ENCODE data around the gene PARN. TPM values are rescaled to one million over a fixed set of nuclear protein-coding genes. Genes with fewer than 3 reads are reported as not detected.
"Not testable (repeated sequence)": the region's sequence is repeated elsewhere in the genome, so short reads cannot be mapped to it uniquely, and the experiment has no call there.

Gene PARN
- total RNA-seq, 4 donors from 2014 or later = 36.6 to 66.8 (median 53.5) TPM

DNA sequence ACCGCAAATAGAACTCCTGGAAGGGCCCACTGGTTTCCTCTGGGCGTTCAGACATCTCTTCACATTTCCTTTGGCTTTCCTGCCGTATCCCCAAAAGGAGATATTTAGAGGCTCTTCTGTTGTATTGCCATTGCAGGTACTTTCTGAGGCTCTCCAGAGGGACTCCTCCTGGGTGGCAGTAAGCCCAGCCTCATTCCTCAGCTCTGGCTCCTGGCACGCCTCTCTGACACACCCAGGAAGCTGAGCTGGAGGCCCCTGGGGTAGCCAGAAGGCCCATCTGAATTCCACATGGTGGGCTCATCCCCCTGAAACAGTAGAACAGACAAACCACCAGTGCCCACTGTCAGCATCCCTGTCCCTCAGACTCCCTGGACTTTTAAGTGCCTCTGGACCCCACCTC, 206.7 kb downstream of the PARN start:
- no peak overlapping the region for H3K27ac ChIP-seq
- H3K36me3 ChIP-seq = no peaks in the 10 kb centered on the region
- H3K4me3 ChIP-seq = no peak overlapping the region
- no peak for TF ChIP-seq POLR2A (IDR thresholded peaks at IDR 0.05)
- no peaks in the 10 kb centered on the region for H3K27me3 ChIP-seq
- DNase-seq = no peak
- H3K9me3 ChIP-seq = no peaks in the 10 kb centered on the region
- H3K4me1 ChIP-seq = no peaks in the 10 kb centered on the region

DNA sequence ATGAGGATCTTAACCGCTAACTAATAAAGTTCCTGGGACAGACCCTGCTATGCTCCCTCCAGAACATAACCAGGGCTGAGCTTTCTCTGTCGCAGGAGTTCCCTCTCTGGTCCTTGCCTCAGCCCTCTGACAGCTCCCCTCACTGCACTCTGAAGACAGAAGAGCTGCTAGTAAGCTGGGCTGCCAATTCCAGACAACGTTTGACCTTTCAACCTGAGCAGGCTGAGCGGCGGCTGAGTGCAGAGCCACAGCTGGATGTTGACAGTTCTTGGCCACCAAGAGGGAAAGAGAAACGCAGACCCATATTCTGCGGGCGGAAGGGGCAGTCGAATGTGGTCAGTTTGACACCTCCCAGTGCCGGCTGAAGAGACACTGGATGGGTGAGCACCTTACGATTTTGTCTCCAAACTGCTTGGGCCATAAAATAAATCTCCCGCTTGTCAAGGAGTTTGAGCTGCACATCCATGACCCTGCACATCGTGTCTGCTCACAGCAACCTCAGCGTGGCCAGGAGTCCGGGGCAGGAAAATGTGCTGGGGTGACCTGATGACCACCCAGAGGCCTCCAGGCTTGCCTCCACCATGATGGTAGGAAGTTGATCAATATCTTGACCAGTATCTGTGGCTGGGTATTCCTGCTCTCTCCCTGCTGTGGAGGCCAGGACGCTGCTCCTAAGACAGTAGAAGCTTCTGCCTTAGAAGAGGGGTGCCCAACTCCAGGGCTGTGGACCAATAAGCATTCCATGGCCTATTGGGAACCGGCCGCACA, 209.2 kb downstream of the PARN start:
- Histone ChIP-seq H3K4me1 (no peaks in the 10 kb centered on the region), H3K27me3 (no peaks in the 10 kb centered on the region), H3K36me3 (no peaks in the 10 kb centered on the region), H3K4me3 (no peak overlapping the region), H3K27ac (no peak overlapping the region), H3K9me3 (no peaks in the 10 kb centered on the region)
- no peak for TF ChIP-seq POLR2A (IDR thresholded peaks at IDR 0.05)
- TF ChIP-seq, protein P1, sequence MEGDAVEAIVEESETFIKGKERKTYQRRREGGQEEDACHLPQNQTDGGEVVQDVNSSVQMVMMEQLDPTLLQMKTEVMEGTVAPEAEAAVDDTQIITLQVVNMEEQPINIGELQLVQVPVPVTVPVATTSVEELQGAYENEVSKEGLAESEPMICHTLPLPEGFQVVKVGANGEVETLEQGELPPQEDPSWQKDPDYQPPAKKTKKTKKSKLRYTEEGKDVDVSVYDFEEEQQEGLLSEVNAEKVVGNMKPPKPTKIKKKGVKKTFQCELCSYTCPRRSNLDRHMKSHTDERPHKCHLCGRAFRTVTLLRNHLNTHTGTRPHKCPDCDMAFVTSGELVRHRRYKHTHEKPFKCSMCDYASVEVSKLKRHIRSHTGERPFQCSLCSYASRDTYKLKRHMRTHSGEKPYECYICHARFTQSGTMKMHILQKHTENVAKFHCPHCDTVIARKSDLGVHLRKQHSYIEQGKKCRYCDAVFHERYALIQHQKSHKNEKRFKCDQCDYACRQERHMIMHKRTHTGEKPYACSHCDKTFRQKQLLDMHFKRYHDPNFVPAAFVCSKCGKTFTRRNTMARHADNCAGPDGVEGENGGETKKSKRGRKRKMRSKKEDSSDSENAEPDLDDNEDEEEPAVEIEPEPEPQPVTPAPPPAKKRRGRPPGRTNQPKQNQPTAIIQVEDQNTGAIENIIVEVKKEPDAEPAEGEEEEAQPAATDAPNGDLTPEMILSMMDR (IDR thresholded peaks at IDR 0.05) = no peak
- DNase-seq = no peak

DNA sequence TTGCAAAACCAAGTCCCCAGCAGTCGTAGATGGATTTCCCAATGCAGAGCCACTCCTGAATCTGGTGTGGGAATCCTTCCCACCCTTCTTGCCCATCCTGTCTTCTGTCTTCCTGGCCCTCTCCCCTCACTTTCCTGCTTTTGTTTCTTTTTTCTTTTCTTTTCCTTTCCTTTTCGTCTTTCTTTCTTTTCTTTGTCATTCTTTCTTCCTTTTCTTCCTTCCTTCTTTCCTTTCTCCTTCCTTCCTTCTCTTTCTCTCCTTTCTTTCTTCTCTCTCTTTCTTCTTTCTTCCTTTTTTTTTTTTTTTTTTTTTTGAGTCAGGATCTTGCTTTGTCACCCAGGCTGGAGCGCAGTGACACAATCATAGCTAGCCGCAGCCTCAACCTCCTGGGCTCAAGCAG, 209.8 kb downstream of the PARN start:
- not testable (repeated sequence) for H3K27me3 ChIP-seq, DNase-seq, H3K9me3 ChIP-seq, H3K4me1 ChIP-seq, H3K4me3 ChIP-seq, H3K36me3 ChIP-seq, H3K27ac ChIP-seq

DNA sequence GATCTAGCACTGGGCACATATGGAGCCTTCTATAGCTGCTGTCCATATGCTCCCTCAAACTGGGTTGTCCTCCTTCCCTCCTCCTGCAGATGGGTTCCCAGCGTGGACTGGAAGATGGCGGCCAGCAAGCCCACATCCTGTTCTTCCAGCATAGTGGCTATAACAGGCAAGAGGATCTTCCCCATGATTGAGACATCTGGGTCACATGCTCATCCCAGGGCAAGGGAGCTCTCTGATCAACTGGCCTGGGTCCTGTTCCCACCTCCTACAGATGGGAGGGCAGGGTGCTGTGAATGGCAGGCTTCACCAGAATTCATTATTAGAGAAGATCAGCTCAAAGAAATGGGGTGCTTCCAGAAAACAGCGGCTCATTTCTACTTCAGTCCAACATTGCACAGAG, 210.2 kb downstream of the PARN start:
- no peak for DNase-seq
- Histone ChIP-seq H3K4me1 (no peaks in the 10 kb centered on the region), H3K4me3 (no peak overlapping the region), H3K9me3 (no peaks in the 10 kb centered on the region), H3K27me3 (no peaks in the 10 kb centered on the region), H3K27ac (no peak overlapping the region), H3K36me3 (no peaks in the 10 kb centered on the region)
- TF ChIP-seq, protein P1 (IDR thresholded peaks at IDR 0.05) = no peak
- TF ChIP-seq POLR2A (IDR thresholded peaks at IDR 0.05) = no peak

DNA sequence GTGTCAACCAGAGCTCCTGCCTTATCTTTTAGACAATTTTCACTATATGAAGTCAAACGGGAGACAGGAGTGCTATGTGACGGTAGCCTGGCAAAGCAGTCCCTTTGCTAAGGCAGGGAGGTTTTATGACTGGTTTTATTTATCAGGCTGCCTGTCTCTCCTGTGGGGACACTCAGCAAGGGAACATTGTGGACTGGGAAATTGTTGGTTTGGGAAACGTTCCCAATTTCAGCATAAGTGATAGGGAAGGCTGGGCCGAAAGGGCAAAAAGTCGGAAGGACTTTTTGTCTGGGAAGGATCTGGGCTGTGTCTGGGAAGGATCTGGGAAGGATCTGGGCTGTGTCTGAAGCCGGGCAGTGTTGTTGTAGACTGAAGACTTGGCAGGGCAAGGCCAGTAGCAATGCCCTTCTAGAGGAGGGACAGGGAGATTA, 211.2 kb downstream of the PARN start:
- Histone ChIP-seq H3K9me3 (no peaks in the 10 kb centered on the region), H3K36me3 (no peaks in the 10 kb centered on the region), H3K27me3 (no peaks in the 10 kb centered on the region), H3K4me1 (no peaks in the 10 kb centered on the region), H3K4me3 (no peak overlapping the region), H3K27ac (no peak overlapping the region)
- DNase-seq = no peak
- TF ChIP-seq, protein P1 (IDR thresholded peaks at IDR 0.05) = no peak
- no peak for TF ChIP-seq POLR2A (IDR thresholded peaks at IDR 0.05)

DNA sequence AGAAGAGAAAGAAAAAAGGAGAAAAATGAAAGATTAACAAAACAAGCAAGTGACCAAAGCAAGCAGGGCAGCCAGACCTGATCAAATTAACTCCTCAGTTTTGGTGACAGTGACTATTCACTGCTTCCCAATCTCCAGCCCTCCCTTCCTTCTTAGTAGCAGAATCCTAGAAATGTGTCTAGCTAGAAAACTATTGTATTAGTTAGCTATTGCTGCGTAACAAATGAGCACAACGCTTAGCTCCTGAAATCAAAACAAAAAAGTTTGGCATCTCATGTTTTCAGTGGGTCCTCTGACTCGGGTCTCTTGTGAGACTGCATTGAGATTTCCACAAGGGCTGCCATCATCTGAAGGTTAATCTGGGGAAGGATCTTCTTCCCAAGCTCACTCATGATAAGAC, 213.9 kb downstream of the PARN start:
- TF ChIP-seq, protein P1 (IDR thresholded peaks at IDR 0.05) = no peak
- no peak for TF ChIP-seq POLR2A (IDR thresholded peaks at IDR 0.05)
- H3K27ac ChIP-seq = no peak overlapping the region
- no peak for DNase-seq

DNA sequence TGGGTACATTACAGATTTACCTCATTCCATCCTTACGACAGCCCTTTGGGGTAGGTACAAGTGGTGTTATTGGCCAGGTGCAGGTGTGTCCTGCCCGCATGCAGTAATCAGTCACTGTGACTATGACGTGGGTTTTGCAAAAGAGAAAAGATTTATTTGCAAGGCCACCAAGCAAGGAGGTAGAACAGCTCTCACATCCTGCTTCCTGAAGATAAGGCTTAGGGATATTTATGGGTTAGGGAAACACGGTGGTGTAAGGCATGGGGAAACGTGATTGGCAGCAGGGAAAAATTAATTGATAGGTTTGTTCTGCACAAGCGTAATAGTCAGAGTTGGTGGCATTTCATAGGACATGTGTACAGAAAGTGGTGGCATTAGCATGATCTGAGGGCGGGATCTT, 214.8 kb downstream of the PARN start:
- Histone ChIP-seq H3K4me1 (no peaks in the 10 kb centered on the region), H3K36me3 (no peaks in the 10 kb centered on the region), H3K9me3 (no peaks in the 10 kb centered on the region), H3K4me3 (no peak overlapping the region), H3K27ac (no peak overlapping the region), H3K27me3 (no peaks in the 10 kb centered on the region)
- TF ChIP-seq POLR2A (IDR thresholded peaks at IDR 0.05) = no peak
- DNase-seq = no peak

More for the DNA sequence above, 213.9 kb downstream of the PARN start:
- no peaks in the 10 kb centered on the region for H3K36me3 ChIP-seq
- H3K4me1 ChIP-seq = no peaks in the 10 kb centered on the region
- no peaks in the 10 kb centered on the region for H3K9me3 ChIP-seq
- H3K4me3 ChIP-seq = no peak overlapping the region
- no peaks in the 10 kb centered on the region for H3K27me3 ChIP-seq
